IPS DF 19.7 (cell line): Measurements from ENCODE around the gene TBC1D2B.

ENCODE experiments used
- DNase-seq: peaks from one replicate; pipeline ENCODE4 v3.0.0-alpha.2; 2013; ENCODE audit warnings: low read depth, low spot score

The TBC1D2B gene

DNA sequence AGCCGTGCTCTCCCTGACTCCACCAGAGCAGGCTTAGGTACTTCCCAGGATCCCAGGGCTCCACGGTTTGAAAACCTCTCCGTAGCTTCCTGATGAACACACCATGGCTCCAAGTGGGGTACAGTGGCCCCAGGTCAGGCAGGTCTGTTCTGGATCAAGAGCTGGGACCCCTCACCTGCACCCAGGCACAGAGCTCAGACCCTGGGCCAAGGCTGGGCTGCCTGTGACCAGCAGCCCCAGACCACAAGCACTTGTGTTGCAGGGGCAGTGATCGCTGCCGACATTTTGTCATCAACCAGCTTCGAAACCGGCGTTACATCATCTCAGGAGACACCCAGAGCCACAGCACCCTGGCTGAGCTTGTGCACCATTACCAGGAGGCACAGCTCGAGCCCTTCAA lies 20.2 kb upstream of the TBC1D2B start:
- DNase-seq: no peak

DNA sequence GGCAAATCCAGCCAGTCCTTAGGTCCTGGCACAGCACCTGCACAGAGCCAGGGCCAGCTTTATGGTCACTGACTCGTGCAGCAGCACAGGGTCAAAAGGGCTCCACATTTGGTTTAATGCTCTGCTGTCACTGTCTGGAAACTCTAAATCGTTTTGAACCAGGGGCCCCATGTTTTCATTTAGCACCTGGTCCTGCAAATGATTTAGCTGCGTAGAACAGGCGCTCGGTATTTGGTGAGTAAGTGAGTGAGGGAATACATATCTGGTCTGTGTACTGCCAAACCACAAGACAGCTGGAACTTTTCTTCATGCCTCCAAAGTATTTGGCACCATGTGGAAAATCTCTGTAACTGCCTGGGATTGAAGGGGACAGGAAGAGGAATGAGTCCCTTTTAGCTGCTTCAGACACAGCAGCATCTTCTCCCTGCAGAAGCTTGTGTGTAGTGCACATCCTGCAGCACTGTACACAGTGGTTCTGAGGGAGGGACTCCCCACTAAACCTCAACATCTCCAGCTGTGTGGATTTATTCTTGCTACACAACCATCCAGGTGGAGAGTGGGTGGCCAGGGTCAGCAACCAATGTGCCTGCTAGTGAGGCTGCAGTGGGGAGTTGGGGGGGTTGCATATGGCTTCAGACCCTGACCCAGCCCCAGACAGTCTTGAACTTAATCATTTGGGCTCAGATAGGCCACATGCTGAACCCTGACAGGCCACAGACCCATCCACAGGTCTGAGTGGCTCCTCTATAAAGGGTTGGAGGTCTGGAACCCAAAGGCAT lies 15.9 kb upstream of the TBC1D2B start:
- no peak for DNase-seq

DNA sequence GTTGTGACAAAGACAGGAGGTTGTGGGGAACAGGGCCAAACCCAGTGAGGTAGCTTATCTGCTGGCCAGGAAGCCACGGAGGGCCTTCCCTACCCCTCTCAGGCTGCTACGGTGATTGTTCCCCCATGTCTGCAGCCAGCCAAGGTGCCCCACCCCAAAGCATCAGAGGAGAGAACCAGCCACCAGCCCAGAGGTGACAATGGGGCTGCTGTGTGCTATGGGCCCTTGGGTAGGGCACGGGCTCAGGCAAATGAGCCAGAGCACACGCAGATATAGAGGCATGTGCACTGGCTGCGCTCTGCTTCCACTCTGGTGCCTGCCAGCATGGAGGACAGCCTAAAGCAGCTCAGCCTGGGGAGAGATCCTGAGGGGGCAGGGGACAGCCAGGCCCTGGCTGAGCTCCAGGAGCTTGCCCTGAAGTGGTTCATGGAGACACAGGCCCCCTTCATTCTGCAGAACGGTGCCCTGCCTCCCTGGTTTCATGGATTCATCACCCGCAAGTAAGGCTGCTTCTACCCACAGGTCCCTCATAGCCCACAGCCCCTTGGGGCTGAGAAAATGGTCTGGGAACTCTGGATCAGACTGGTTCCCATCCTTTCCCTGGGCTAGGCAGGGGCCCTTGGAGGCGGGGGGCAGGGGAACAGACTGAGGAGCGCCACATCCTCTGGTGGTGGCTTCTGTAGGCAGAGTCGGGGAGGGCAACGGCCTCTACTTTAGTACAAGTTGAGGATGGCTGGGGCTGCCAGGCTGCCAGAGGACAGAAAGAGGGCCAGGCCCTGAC lies 14.9 kb upstream of the TBC1D2B start, which contains the start of gene SH2D7:
Gene SH2D7, plus strand, starts transcription at position 301 of the 781 bp plus-strand sequence. Its CDS starts 24 bp downstream, at position 325.
- no peak for DNase-seq

DNA sequence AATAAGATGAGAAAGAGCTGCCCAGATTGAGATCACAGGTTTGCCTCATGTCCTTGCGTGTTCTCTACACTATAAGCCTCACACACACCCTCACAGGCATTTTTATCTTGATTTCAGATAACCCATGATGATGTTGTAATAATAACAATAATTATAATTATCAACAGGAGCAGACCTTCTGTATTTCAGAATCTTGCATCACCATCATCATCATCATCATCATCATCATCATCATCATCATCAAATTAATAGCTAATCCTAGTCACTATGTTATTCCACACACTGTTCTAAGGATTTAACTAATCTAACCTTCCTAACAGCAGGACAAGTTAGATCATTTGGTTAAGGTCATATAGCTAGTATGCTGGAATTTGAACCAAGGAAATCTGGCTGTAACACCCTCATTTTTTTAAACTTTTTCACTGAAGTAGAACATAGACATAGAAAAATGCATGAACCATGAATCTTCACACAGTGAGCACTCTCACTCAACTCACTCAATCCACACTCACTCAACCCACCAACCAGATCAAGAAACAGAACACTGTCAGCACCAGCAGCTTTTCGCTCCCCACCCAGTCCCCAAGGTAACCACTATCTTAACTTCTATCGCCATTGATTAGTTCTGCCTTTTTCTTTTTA lies 13.0 kb upstream of the TBC1D2B start:
- DNase-seq: no peak

DNA sequence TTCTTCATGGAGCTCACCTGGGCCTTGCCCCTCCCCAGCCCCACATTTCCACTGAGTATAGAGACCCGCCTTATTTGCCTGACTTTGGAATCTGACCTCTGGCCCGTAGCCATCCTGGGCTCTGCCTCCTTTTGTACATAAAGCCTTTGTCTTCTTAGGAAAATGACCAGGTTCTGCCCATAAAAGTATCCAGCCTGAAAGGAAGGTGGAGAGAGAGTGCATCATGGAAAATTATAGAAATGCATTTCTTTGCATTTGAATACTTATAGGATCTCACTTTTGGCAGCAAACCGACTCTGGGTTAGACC lies 11.2 kb upstream of the TBC1D2B start:
- no peak for DNase-seq

DNA sequence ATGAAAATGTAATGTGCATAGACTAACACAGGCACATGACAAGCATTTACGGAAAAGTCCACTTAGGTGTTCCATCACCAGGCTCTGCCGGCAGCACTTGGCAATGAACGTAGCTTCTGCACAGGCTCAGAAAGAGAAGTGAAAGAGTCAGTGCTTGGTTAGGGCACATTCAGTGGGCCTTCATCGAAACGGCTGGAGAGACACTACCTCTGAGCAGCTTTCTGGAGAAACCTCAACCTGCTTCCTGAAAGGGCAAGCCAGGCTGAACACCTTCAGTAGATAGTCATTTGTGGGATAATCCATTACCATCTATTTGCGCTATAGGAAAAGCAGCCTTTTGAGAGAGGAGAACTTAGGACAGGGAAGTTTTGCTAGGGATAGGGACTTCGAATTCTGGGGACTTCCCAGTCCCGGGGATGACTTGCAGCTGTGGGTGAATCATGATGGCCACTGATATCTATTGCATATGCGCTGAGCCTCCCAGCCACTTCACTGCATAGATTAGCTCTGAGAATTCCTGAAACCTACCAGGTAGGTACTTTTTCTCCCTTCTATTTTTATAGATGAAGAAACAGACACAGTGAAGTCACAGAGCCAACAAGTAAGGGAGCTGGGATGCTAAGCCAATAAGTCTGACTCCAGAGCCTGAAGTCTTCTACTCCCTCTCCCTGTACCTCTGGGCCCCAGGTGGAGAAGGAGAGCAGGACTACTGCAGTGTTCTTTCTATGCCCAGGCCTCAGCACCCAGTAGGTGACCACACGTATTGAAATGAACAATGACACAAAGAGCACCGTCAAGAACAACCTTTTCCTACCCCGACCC lies 10.7 kb upstream of the TBC1D2B start:
- no peak for DNase-seq

DNA sequence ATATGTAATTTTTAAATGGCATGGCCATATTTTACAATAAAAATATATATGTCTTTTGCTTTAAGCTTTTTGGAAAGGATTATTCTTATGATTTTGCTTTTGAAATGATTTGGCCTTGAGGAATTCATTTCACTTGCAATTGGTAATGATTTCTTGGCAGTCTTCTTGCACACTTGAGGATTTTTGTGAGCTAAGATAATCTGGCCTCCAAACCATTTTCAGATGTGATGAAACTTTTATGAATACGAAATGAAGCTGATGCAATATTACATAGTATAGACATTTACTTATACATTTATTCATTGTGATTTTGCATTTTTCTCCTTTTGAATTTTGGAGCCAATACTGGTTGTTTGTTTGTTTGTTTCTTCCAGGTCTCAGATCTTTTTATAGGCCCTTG lies 8.4 kb upstream of the TBC1D2B start:
- no peak for DNase-seq

DNA sequence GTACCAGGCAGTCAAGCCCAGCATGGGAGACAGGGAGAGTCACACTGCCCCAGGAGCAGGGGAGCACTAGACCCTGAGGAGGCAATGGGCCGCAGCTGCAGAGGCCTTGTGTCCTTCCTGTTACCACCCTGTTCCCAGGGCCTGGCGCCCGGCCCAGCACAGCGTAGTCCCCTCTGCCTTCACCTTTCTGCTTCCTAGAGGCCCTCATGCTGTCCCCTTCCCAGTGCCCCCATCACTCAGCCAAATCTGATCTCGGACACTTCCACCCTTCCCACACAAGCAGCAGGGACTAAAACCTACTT lies 6.9 kb upstream of the TBC1D2B start:
- DNase-seq: no peak

DNA sequence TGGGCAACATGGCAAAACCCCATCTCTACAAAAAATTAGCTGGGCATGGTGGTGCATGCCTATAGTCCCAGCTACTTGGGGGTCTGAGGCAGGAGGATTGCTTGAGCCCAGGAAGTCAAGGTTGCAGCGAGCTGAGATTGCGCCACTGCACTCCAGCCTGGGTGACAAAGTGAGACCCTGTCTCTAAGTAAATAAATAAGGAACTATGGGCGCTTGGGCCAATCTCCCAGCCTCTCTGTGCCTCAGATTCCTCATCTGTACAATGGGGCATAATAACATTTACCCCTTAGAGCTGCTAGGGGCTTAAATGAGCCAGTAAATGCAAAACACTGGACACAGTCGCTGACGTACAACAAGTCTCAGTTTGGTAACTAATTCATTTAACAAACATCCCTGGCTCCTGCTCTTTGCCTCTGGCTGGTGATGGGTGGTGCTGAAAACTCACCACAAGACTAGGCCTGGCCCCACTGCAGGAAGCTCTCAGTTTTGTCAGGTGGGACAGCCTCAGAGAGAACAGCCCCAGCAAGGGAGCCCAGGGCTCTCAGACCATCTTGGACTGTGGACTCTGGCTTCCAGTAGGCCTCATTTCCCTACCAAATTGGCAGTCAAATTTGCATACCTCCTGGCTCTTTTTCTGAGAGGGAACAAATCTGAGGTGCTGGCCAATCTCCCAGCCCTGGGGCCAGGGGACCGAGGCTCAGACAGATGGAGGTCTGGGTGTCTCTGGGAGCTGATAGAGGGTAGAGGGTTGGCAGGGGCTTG lies 6.4 kb upstream of the TBC1D2B start:
- no peak for DNase-seq

DNA sequence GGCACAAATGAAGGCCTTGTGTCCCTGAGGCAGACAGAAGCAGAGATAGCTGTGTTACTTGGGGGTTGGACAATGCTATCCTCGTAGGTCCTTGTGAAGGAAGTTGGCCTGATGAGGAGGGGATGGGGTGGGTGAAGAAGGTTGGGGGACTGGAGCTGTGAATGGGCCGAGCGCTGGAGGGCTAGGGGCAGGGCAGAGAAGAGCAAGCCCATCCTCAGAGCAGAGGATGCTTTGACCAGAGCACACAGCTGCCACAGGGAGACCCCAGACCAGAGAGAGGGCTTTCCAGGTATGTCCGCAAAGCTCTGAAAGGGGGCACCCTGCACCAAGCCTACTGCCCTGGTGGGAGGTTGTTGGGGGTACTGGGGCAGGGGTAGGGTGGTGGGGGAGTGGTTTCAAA lies 5.7 kb upstream of the TBC1D2B start:
- DNase-seq: no peak

DNA sequence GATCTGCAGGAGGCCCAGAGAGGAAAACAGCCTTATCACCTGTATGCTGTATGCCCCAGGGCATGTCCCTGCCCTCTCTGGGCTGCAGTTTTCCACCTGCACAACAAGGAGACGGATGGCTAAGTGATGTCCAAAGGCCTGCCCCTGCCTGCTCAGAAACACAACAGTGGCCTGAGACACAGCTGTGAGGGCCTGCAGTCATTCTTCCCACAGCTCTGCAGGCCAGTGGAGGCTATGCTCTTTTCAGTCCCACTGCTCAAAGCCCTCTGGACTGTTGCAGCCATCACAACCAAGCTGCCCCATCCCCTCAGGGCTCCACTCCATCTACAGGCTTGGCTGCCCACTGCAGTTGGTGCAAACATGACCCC lies 5.2 kb upstream of the TBC1D2B start:
- no peak for DNase-seq

DNA sequence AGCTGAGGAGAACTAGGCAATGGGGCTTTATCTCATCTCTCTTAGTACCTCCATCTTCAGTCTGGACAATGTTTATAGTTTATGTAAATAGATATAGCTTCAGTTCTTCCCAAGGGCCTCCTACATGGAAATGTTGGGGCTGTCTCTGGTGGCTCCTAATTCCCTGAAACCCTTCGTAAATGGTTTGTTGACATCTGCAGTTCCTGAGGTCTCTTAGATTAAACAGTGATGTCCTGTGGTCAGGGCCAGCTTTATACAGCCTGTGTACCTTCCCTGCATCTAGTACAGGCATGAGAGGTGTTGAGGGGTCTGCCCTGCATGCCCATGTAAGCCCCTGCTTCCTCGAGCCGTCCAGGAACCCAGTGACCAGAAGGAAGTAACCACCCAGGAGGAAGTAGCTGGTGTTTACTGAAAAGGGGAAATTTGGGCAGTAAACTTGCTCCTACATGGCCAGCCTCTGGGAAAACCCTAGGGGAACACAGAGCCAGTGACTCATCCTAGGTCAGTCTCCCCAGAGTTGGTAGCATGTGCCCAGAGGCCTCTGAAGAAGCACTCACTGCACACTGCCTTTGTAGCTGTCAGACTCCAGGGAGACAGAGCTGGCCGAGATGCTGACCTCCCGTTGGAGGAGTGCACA lies 4.7 kb upstream of the TBC1D2B start:
- no peak for DNase-seq

DNA sequence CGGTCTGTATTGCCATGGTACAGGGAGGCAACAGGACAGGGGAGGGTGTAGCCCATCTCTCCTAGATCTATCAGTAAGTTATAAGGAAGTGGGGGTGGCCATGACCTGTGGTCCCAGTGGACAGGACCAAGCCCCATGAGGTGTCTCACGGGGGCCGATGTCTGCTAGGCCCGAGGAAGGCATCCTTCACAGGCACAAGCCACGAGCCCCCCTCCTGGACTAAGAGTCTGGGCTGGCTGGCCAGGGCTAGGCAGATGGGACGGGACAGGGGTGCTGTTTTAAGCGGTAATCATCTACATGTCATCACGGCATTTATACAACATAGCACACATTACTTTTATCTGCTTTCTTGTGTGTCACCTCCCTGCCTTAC lies 2.6 kb upstream of the TBC1D2B start:
- DNase-seq: no peak

DNA sequence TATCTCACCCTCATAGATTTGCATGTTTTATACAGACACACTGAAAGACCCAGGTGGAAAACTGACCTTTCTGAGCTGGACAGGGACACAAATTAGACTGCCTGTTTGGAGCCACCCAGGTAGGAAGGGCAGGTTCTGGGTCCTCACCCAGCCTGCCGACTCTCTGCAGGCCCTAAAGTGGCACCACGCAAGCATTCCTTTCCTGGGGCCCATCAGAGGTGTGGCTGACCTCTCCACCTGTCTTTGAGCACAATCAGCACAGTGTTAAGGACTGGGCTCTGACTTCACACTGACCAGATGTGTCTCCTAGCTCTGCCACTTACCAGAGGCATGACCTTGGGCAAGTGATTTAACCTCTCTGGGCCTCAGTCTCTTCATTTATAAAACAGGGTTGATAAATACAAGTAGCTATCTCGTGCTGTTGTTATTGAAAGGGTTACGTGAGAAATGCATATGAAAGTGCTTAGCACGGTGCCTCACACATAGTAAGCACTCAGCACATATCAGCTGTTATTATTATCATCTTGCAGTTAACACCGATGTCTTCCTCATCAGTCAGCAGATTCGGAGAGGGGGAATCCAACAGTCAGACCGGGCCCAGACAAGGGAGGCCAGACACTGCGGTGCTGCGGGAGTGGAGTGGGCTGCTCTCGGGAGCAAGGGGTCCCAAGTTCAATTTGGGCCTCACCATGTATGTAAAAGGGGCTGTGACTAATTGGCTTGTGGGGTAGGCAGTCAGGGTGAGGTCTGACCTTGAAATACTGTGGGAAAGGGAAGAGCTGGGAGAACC lies 2.0 kb upstream of the TBC1D2B start:
- DNase-seq: no peak

DNA sequence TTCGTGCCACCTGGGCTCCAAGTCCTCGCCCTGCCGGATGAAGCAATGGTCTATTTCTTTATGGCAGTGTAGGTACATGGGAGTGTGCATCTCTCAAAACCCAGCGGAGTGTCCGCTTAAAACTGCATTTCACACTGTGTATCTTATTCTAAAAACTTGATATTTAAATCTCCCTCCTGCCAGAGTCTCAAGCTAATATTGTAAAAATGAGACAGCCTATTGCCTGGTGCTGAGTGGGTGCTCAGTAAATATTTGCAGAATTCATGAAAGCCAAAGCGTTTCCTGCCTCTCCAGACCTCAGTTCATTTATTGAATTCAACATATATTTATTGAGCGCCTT lies 330 bp upstream of the TBC1D2B start:
- no peak for DNase-seq

DNA sequence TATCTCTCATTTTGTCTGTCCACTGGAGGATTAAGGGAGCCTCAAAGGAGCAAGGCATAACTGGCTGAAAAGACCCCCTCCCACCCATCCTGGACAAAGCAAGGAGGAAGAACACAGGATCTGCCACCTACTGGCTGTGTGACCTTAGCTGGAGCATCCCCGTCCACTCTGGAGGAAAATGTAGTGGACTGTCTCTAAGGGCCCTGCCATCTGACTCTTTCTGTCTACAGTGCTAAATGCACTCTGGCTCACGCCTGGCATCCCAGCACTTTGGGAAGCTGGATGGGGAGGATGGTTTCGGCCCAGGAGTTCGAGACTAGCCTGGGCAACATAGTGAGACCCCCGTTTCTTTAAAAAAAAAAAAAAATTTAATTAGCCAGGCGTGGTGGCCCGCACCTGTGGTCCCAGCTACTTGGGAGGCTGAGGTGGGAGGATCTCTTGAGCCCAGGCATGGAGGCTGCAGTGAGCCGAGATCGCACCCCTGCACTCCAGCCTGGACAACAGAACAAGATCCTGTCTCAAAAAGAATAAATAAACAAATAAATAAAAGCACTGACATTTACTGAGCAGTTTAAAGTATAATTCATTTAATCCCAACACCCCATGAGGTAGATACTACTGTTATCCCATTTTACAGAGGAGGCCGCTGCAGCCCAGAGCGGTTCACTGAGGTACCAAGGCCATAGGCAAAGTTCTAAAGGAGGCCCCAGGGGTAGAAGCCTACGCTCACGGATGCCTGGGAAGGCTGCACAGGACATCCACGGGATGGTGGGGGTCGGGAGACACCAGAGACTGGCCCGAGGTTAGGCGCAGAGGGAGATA lies 1.1 kb downstream of the TBC1D2B start:
- DNase-seq: no peak

DNA sequence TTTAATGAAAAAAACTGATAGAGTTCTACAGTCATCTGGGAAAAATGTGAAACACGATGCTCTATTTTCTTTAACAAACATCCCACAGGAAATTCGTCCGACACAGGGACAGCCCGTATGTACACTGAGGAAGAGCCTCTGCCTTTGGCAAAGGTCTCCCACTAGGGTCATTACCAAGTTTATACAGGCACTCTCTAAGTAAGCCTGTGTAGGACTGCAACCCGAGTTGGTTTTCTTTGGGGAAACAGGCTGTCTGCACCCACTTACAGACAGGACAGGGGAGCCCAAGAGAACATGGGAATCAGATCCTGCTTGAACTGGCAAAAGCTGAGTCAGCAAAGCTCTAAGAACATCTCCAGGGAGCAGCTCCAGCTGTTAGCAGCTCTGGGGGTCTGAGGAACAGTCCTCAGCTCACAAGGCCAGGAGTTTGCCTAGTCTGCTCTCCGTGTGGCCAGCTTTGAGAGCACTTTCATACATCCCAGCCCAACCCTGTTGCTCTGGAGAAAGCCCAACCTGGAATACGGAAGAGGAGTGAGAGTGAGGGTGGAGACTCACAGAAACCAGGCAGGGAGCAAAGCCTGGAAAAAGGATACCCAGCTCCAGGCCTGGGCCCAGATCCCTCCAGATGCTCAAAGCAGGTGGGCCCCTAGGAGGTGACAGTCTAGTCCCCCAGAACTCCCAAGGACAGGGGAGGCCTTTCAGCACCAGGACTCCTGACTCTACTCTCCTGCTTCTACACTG lies 1.9 kb downstream of the TBC1D2B start:
- peak; percentile 42 for DNase-seq

DNA sequence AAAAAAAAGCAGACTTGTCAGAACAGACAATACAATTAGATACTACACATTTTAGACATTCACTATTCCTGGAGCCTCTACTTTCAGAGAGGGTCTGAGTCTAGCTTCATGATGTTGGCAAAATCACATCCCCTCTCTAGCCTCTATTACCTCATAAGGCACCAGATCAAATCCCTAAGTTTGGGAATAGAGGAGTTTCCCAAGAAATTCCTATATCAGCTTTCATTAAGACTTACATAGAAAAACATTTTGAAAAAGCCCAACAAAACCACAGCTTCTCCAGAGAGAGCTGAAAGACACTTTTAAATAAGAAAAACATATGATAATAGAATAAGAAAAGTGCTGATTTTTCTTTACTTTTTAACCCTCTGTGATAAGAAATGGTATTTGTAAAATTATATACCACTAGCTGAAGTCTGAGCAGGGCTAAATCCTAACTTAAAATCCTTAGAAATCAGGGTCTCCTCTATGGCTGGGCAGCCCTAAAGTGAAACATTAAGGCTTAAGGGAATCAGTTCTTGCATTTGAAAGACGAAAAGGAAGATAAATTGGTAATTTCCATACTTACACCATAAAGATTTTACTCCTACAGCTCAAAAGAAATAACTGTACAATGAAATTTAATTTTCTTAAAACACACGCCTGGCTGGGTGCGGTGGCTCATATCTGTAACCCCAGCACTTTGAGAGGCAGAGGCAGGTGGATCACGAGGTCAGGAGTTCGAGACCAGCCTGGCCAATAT lies 4.3 kb downstream of the TBC1D2B start:
- no peak for DNase-seq
